NCI-H2107 treated with DMSO at 0.1 percent for 48 hours (cell line): ENCODE measurements around the gene BRIX1.
"Not testable (repeated sequence)": the region's sequence is repeated elsewhere in the genome, so short reads cannot be mapped to it uniquely, and the experiment has no call there.

Source experiments
- DNase-seq: peaks from one replicate; lab custom pipeline; 2025; ENCODE audit not compliant: unreplicated experiment; lab: John Stamatoyannopoulos, UW

Gene BRIX1

GRCh38 chr5:34959323-34959722, 43.8 kb downstream of the BRIX1 start:
- DNase-seq = no peak

- DNase-seq = no peak
These were observed 52.0 kb downstream of the BRIX1 start for GRCh38 chr5:34967540-34967939.

GRCh38 chr5:34968258-34968657, 52.7 kb downstream of the BRIX1 start:
- no peak for DNase-seq

GRCh38 chr5:34970552-34970951, 55.0 kb downstream of the BRIX1 start:
- no peak for DNase-seq

GRCh38 chr5:34971655-34972054, 56.1 kb downstream of the BRIX1 start:
- DNase-seq = not testable (repeated sequence)
